Activated gamma-delta T cell treated with Interleukin-2 at 50 U/mL for 16 hours (primary cell): ENCODE data around the gene PTP4A2.

Experiments
- DNase-seq: peaks from one replicate; pipeline ENCODE4 v3.0.0-alpha.2; 2020

The PTP4A2 gene

GRCh38 chr1:31857863-31858262 lies 80.3 kb downstream of the PTP4A2 start:
- DNase-seq: no peak
